Mucosa of stomach (tissue), 1 donor: ENCODE measurements around the gene PDZRN4.

Source experiments
- H3K27me3 ChIP-seq: one replicate; pipeline ENCODE4 v1.7.0; 2013; ENCODE audit warnings: mild to moderate bottlenecking, low read length; ENCODE audit not compliant: control insufficient read depth, insufficient read depth
- H3K36me3 ChIP-seq: one replicate; pipeline ENCODE4 v1.7.0; 2013; ENCODE audit warnings: low read length; ENCODE audit not compliant: control insufficient read depth, insufficient read depth
- H3K4me1 ChIP-seq: one replicate; pipeline ENCODE4 v1.7.0; 2013; ENCODE audit warnings: mild to moderate bottlenecking, low read length; ENCODE audit not compliant: control insufficient read depth, insufficient read depth
- H3K4me3 ChIP-seq: one replicate; pipeline ENCODE4 v1.7.0; 2013; ENCODE audit warnings: low read length
- H3K9ac ChIP-seq: one replicate; pipeline ENCODE4 v1.7.0; 2013; ENCODE audit warnings: mild to moderate bottlenecking, low read length, moderate library complexity
- H3K9me3 ChIP-seq: one replicate; pipeline ENCODE4 v1.7.0; 2013; ENCODE audit warnings: mild to moderate bottlenecking, low read length, moderate library complexity; ENCODE audit not compliant: control insufficient read depth
- donor health status: Pancreatic carcinoma.

Gene PDZRN4

DNA sequence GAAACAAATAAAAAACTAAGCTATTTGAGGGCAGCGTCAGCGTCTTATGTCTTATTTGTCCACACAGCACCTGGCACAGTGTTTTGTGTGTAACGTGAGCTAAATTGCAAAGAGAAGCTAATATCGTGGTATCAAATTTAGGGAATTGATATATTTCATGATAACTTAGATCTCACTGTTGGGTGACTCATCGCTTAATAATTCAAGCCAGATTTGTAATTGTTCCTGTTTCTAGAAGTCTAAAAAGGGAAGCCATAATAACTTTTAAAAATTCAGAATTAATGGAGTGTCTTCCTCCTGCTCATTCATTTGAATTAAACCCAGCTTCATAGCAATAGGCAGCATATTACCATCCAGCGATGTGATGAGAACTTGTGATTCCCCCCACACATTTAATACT is 214.7 kb downstream of the PDZRN4 start:
- Histone ChIP-seq H3K9me3 (no peaks in the 10 kb centered on the region), H3K4me1 (no peaks in the 10 kb centered on the region), H3K4me3 (no peak overlapping the region), H3K9ac (no peak overlapping the region), H3K27me3 (no peaks in the 10 kb centered on the region), H3K36me3 (no peaks in the 10 kb centered on the region)

DNA sequence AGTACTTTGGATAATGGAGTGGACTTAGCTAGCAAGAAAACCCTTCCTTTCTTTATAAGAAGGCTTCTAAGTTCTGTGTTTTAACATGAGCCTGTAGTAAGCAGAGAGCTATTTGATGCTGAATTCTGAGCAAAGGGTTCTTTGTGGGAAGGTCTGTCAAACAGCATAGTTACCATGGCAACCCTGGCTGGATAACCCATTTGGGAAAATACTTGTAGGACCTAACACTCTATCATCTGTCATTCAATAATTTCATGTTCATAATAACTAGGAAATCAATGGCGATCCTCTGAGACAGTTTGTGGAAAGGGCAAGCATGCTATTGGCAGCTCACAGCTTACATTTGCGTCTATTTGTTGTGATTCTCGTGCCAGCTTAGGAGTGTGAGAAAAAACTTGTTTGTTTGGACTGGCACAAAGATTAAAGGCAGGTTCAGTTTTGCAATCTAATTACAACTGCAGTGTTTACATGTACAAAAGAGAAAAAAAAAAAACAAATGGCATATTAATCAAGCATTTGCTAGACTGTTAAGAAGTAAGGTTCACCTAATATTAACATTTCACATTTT is 219.2 kb downstream of the PDZRN4 start:
- no peaks in the 10 kb centered on the region for H3K4me1 ChIP-seq
- no peak overlapping the region for H3K4me3 ChIP-seq

GRCh38 chr12:41409628-41410027 is 221.5 kb downstream of the PDZRN4 start:
- Histone ChIP-seq H3K9ac (no peak overlapping the region), H3K4me1 (no peaks in the 10 kb centered on the region), H3K4me3 (no peak overlapping the region), H3K27me3 (no peaks in the 10 kb centered on the region), H3K36me3 (no peaks in the 10 kb centered on the region), H3K9me3 (no peaks in the 10 kb centered on the region)

More for the DNA sequence above, 219.2 kb downstream of the PDZRN4 start:
- Histone ChIP-seq H3K27me3 (no peaks in the 10 kb centered on the region), H3K9me3 (no peaks in the 10 kb centered on the region), H3K36me3 (no peaks in the 10 kb centered on the region), H3K9ac (no peak overlapping the region)

GRCh38 chr12:41418586-41418985 is 230.5 kb downstream of the PDZRN4 start:
- no peaks in the 10 kb centered on the region for H3K4me1 ChIP-seq
- no peaks in the 10 kb centered on the region for H3K36me3 ChIP-seq
- H3K4me3 ChIP-seq, result no peak overlapping the region
- H3K9me3 ChIP-seq, result no peaks in the 10 kb centered on the region
- no peaks in the 10 kb centered on the region for H3K27me3 ChIP-seq
- H3K9ac ChIP-seq, result no peak overlapping the region

DNA sequence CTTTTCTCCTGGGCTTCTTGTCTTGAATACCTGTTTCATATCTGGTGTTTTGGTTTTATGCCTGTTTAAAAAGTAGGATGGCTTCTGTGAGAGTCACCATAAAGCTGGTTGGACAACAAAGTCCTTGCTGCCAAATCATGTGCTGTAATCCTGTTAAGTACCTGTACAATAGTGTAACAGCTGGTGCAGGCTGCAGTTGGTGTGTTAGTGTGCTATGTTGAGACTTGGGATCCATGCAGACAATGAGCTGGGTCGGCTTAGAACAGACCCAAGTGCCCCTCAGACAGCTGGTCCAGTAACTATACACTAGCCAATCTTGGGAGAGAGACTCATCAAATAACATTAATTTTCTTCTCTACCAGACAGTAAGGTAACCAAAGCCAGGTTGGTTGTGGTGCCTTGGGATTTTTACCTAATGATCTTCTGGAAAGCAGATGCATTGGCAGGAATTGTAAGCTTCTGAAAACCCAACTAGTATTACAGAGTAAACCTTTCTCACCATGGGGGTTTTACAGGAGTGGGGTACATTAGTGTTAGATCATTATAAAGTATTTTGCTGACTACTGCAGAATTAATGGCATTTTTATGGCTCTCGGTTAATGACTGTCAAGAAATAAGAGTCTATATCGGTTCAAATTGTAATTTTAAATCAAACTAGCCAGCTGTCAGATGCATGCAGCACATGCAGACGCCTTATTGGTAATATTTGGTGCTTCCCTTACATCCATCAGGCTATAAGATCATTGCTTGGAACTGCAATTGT is 231.2 kb downstream of the PDZRN4 start:
- no peaks in the 10 kb centered on the region for H3K4me1 ChIP-seq
- H3K36me3 ChIP-seq, result no peaks in the 10 kb centered on the region
- H3K9me3 ChIP-seq, result no peaks in the 10 kb centered on the region
- H3K9ac ChIP-seq, result no peak overlapping the region
- H3K4me3 ChIP-seq, result no peak overlapping the region
- no peaks in the 10 kb centered on the region for H3K27me3 ChIP-seq

- Histone ChIP-seq H3K27me3 (no peaks in the 10 kb centered on the region), H3K4me3 (no peak overlapping the region), H3K36me3 (no peaks in the 10 kb centered on the region), H3K4me1 (no peaks in the 10 kb centered on the region), H3K9ac (no peak overlapping the region), H3K9me3 (no peaks in the 10 kb centered on the region)
These were observed 236.5 kb downstream of the PDZRN4 start for GRCh38 chr12:41424651-41425050.

DNA sequence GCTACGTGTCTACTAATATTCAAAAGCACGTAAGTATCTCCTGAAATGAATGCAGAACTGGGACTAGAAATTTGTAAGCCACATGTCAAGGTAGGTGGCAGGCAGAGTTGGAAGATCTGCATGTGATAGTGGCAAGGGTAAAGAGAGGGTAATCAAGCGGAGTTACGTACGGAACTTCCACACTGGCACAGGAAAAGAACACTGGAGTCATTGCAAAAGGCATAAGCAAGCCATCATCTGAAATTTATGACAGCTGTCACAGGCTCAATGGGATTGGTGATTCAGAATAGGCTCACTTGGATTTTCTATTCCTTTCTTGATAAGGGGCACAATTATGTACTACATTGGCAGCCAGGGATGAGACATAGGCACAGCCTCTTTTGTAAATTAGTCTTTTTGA is 245.3 kb downstream of the PDZRN4 start:
- H3K36me3 ChIP-seq, result no peaks in the 10 kb centered on the region
- H3K27me3 ChIP-seq, result no peaks in the 10 kb centered on the region
- H3K9me3 ChIP-seq, result no peaks in the 10 kb centered on the region
- H3K9ac ChIP-seq, result no peak overlapping the region
- H3K4me1 ChIP-seq, result no peaks in the 10 kb centered on the region
- no peak overlapping the region for H3K4me3 ChIP-seq

GRCh38 chr12:41436076-41436475 is 248.0 kb downstream of the PDZRN4 start:
- H3K4me1 ChIP-seq, result no peaks in the 10 kb centered on the region
- no peak overlapping the region for H3K4me3 ChIP-seq
- no peak overlapping the region for H3K9ac ChIP-seq
- no peaks in the 10 kb centered on the region for H3K9me3 ChIP-seq
- no peaks in the 10 kb centered on the region for H3K36me3 ChIP-seq
- H3K27me3 ChIP-seq, result no peaks in the 10 kb centered on the region

DNA sequence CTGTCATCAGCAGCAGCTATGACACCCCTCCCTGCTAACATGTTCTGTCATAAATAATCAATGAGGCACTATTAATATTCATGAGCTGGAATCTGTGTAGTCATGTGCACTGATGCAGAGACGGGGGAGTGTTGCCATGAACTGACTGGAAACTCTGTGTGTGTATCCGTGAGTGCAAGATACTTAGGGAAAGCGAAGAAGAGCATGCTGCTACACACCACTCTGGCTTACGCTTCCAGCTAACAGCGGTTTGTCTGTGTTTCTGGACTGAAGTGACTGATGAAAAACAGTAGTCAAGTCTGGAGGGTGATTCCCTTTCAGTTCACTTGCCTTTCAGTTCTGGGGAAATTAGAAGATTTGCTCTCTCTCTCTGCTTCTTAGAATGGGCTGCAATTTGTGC is 249.4 kb downstream of the PDZRN4 start:
- Histone ChIP-seq H3K27me3 (no peaks in the 10 kb centered on the region), H3K4me1 (no peaks in the 10 kb centered on the region), H3K9ac (no peak overlapping the region), H3K4me3 (no peak overlapping the region), H3K36me3 (no peaks in the 10 kb centered on the region), H3K9me3 (no peaks in the 10 kb centered on the region)

DNA sequence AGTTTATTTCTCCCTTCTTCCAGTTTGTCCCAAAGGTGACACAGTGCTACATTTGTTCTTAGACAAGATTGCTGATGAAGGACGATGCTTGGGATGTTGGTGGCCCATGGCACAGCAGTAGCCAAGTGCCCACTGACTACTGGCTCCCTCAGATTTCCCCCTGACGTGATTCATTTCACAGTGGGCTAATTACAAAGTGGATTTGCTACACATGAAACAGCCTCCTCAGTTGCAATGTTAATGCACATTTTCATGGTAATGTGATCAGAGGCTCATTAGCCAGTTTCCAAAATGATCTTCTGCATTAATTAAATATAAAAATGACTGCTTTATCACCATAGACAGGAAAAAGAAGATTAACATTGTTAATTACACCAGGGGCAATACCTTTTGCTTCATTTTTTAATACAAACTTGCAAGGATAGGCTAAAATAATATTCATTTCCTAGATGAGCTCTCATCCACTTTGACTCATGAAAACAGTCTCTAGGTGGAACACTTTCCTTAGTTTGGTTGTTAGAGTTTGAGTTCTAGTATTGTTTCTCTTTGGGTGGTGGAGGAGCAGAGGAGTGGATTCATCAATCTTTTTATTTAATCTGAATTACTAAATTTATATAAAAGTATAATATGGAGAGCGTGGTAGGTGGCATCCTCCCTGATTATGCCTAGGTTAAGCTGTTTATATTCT is 250.9 kb downstream of the PDZRN4 start:
- no peak overlapping the region for H3K9ac ChIP-seq
- H3K27me3 ChIP-seq, result no peaks in the 10 kb centered on the region
- H3K4me1 ChIP-seq, result no peaks in the 10 kb centered on the region
- no peaks in the 10 kb centered on the region for H3K9me3 ChIP-seq
- H3K4me3 ChIP-seq, result no peak overlapping the region
- H3K36me3 ChIP-seq, result no peaks in the 10 kb centered on the region

- no peaks in the 10 kb centered on the region for H3K9me3 ChIP-seq
- no peak overlapping the region for H3K9ac ChIP-seq
- H3K36me3 ChIP-seq, result no peaks in the 10 kb centered on the region
- H3K27me3 ChIP-seq, result no peaks in the 10 kb centered on the region
- H3K4me1 ChIP-seq, result no peaks in the 10 kb centered on the region
- no peak overlapping the region for H3K4me3 ChIP-seq
These were observed 251.7 kb downstream of the PDZRN4 start for GRCh38 chr12:41439801-41440200.

GRCh38 chr12:41441180-41441579 is 253.1 kb downstream of the PDZRN4 start:
- no peaks in the 10 kb centered on the region for H3K27me3 ChIP-seq
- H3K9me3 ChIP-seq, result no peaks in the 10 kb centered on the region
- H3K9ac ChIP-seq, result no peak overlapping the region
- no peaks in the 10 kb centered on the region for H3K36me3 ChIP-seq
- no peaks in the 10 kb centered on the region for H3K4me1 ChIP-seq
- H3K4me3 ChIP-seq, result no peak overlapping the region
